HepG2 (cell line): ENCODE results near the gene JUND. TPM values are rescaled to one million over a fixed set of nuclear protein-coding genes. Genes with fewer than 3 reads are reported as not detected.

Source experiments
- CCDC6 ChIP-seq: sonication (generic); formaldehyde crosslinking; IDR thresholded peaks from 2 replicates; pipeline ENCODE4 v1.8.1; 2022; ENCODE audit warnings: mild to moderate bottlenecking, missing genetic modification reagents, moderate library complexity
- HDAC1 ChIP-seq: sonication (generic); formaldehyde crosslinking; IDR thresholded peaks from 2 replicates; pipeline ENCODE4 v1.5.1; 2020; ENCODE audit warnings: mild to moderate bottlenecking, missing genetic modification reagents
- HNRNPH1 ChIP-seq: fragments of 200-400 bp; formaldehyde crosslinking; optimal IDR thresholded peaks from 2 replicates; pipeline ENCODE3; 2017; ENCODE audit warnings: mild to moderate bottlenecking, low read depth, low read length
- KLF15 ChIP-seq: sonication (generic); formaldehyde crosslinking; IDR thresholded peaks from 2 replicates; pipeline ENCODE4 v1.8.1; 2023; ENCODE audit warnings: borderline replicate concordance, mild to moderate bottlenecking, inconsistent platforms, missing genetic modification reagents, mixed read lengths
- POLR2AphosphoS5 ChIP-seq: IDR thresholded peaks from 2 replicates; pipeline ENCODE4 v1.6.1; 2012; ENCODE audit warnings: low read depth, low read length
- REXO4 ChIP-seq: sonication (generic); formaldehyde crosslinking; IDR thresholded peaks from 2 replicates; pipeline ENCODE4 v1.8.0; 2022; ENCODE audit warnings: missing genetic modification reagents, mild to moderate bottlenecking, borderline replicate concordance
- SETDB1 ChIP-seq: sonication (generic); formaldehyde crosslinking; IDR thresholded peaks from 2 replicates; pipeline ENCODE4 v1.5.1; 2020; ENCODE audit warnings: missing genetic modification reagents, mild to moderate bottlenecking, borderline replicate concordance
- SIN3A ChIP-seq: IDR thresholded peaks from 2 replicates; pipeline ENCODE4 v1.6.1; 2011; ENCODE audit warnings: low read depth, mild to moderate bottlenecking, control low read depth, low read length, borderline replicate concordance
- TOE1 ChIP-seq: sonication (generic); formaldehyde crosslinking; IDR thresholded peaks from 2 replicates; pipeline ENCODE4 v1.4.0; 2020; ENCODE audit warnings: mild to moderate bottlenecking, missing genetic modification reagents
- ZIK1 ChIP-seq: sonication (generic); formaldehyde crosslinking; IDR thresholded peaks from 2 replicates; pipeline ENCODE4 v1.5.0; 2020; ENCODE audit warnings: mild to moderate bottlenecking, low read depth, missing genetic modification reagents, borderline replicate concordance
- ZNF235 ChIP-seq: sonication (generic); formaldehyde crosslinking; IDR thresholded peaks from 2 replicates; pipeline ENCODE4 v1.8.1; 2023; ENCODE audit warnings: mild to moderate bottlenecking, missing genetic modification reagents, borderline replicate concordance
- ZNF329 ChIP-seq: sonication (generic); formaldehyde crosslinking; IDR thresholded peaks from 2 replicates; pipeline ENCODE4 v1.9.0; 2021; ENCODE audit warnings: low read depth, mild to moderate bottlenecking, missing genetic modification reagents
- ZNF446 ChIP-seq: sonication (generic); formaldehyde crosslinking; IDR thresholded peaks from 2 replicates; pipeline ENCODE4 v1.5.0; 2020; ENCODE audit warnings: mild to moderate bottlenecking, missing genetic modification reagents
- ZNF614 ChIP-seq: IDR thresholded peaks from 2 replicates; pipeline ENCODE4 v1.6.1; 2018; ENCODE audit warnings: missing biosample characterization, missing genetic modification reagents, inconsistent platforms, borderline replicate concordance
- ZNF883 ChIP-seq: sonication (generic); formaldehyde crosslinking; IDR thresholded peaks from 2 replicates; pipeline ENCODE4 v1.5.1; 2020; ENCODE audit warnings: mild to moderate bottlenecking, missing genetic modification reagents; ENCODE audit errors: not compliant biosample characterization
- ZZZ3 ChIP-seq: sonication (generic); formaldehyde crosslinking; IDR thresholded peaks from 2 replicates; pipeline ENCODE4 v1.4.0; 2020; ENCODE audit warnings: missing genetic modification reagents, mild to moderate bottlenecking, borderline replicate concordance
- polyA plus RNA-seq, 8 experiments: library from polyadenylated mRNA; depleted of rRNA in 3 of 8; stranded (reverse) in 7 of 8; unstranded in 1 of 8; fragments of >200 nt; fragmentation: Illumina TruSeq in 4 of 8; extraction: Trizol in 4 of 8; gene quantifications; 2 replicates each; pipeline versions ENCODE4 v1.2.1 to v1.2.3, GENCODE V29; 2011 to 2016; ENCODE audit warnings: low read depth in 4 of 8, missing spikeins in 1 of 8, mixed read lengths in 1 of 8; ENCODE audit not compliant: insufficient read depth in 1 of 8
- total RNA-seq, 5 experiments: library from RNA; depleted of rRNA; stranded (reverse); fragments of >200 nt; fragmentation: Illumina TruSeq; extraction: Trizol; gene quantifications; 2 replicates each; pipeline ENCODE4 v1.2.3, GENCODE V29; 2016; ENCODE audit warnings: low read depth in 1 of 5
- TF ChIP-seq, protein P1 (sequence below): sonication (generic); formaldehyde crosslinking; IDR thresholded peaks from 2 replicates; pipeline ENCODE4 v1.9.0; 2022; ENCODE audit warnings: missing genetic modification reagents, mild to moderate bottlenecking, borderline replicate concordance
- TF ChIP-seq, protein P2 (sequence below): sonication (generic); formaldehyde crosslinking; IDR thresholded peaks from 2 replicates; pipeline ENCODE4 v1.8.1; 2022; ENCODE audit warnings: mild to moderate bottlenecking, missing genetic modification reagents
- TF ChIP-seq, protein P3 (sequence below): sonication (generic); formaldehyde crosslinking; IDR thresholded peaks from 2 replicates; pipeline ENCODE4 v1.8.0; 2022; ENCODE audit warnings: missing genetic modification reagents, mild to moderate bottlenecking, inconsistent platforms, borderline replicate concordance
- TF ChIP-seq, protein P4 (sequence below): sonication (generic); formaldehyde crosslinking; conservative IDR thresholded peaks from 2 replicates; pipeline ENCODE4 v1.8.0; 2022; ENCODE audit warnings: low read depth, missing genetic modification reagents
- TF ChIP-seq, protein P5 (sequence below): sonication (generic); formaldehyde crosslinking; IDR thresholded peaks from 2 replicates; pipeline ENCODE4 v1.9.0; 2021; ENCODE audit warnings: missing genetic modification reagents, borderline replicate concordance

The JUND gene
- total and polyA plus RNA-seq, 2 of the 13 experiments (the other 11 are each of a cell fraction or from before 2014, with no cell fraction given): 41.2 to 59.8 TPM

DNA sequence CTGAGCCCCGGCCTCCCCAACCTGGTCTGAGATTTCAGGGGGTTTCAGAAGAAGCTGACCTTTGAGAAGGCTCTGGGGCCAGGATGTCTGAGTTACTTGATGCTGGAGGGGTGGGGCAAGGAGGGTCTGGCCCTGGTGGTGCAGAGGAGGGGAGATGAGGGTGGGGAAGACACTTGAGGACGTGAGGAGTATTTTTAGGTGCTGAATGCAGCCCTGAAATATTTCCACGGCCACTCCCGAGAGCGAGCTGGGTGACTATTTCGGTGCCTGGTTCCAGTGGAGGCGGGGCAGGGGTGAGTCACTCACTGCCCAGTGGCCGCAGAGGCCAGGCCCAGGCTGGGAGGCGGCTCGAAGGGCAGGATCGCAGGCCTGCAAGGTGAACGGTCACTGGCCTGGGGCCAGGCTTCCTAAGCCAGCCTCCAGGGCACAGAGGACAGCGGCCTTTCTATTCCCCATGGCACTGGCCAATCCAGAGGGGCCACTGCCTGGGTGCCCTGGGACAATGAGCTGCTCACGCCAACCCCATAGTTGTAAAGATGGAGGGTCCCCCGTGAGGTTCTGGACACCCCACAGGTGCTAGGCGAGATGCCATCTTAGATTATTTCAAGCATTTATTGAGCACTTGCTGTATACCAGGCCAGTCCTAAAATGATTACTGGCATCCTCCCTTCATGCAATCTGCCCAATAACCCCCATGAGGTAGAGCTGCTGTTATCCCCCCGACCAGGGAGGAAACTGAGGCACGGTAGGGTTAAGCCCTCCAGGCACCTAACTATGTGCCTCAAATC, 19.7 kb upstream of the JUND start (continued):
- TF ChIP-seq, protein P1, sequence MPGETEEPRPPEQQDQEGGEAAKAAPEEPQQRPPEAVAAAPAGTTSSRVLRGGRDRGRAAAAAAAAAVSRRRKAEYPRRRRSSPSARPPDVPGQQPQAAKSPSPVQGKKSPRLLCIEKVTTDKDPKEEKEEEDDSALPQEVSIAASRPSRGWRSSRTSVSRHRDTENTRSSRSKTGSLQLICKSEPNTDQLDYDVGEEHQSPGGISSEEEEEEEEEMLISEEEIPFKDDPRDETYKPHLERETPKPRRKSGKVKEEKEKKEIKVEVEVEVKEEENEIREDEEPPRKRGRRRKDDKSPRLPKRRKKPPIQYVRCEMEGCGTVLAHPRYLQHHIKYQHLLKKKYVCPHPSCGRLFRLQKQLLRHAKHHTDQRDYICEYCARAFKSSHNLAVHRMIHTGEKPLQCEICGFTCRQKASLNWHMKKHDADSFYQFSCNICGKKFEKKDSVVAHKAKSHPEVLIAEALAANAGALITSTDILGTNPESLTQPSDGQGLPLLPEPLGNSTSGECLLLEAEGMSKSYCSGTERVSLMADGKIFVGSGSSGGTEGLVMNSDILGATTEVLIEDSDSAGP (CRISPR knock-in tag): peak; percentile 55; the same call in 1 of the 2 replicates
- TF ChIP-seq ZNF446 (CRISPR knock-in tag): no peak
- no peak for TF ChIP-seq REXO4 (CRISPR knock-in tag)
- TF ChIP-seq ZNF614 (CRISPR knock-in tag): no peak
- TF ChIP-seq, protein P2, sequence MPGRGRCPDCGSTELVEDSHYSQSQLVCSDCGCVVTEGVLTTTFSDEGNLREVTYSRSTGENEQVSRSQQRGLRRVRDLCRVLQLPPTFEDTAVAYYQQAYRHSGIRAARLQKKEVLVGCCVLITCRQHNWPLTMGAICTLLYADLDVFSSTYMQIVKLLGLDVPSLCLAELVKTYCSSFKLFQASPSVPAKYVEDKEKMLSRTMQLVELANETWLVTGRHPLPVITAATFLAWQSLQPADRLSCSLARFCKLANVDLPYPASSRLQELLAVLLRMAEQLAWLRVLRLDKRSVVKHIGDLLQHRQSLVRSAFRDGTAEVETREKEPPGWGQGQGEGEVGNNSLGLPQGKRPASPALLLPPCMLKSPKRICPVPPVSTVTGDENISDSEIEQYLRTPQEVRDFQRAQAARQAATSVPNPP (CRISPR knock-in tag): no peak
- TF ChIP-seq HNRNPH1: no peak
- TF ChIP-seq ZZZ3 (CRISPR knock-in tag): no peak
- no peak for TF ChIP-seq ZIK1 (CRISPR knock-in tag)
- TF ChIP-seq HDAC1: peak; percentile 75; the same call in 1 of the 2 replicates
- TF ChIP-seq SIN3A: no peak
- TF ChIP-seq TOE1: no peak
- TF ChIP-seq KLF15 (CRISPR knock-in tag): no peak
- TF ChIP-seq, protein P3, sequence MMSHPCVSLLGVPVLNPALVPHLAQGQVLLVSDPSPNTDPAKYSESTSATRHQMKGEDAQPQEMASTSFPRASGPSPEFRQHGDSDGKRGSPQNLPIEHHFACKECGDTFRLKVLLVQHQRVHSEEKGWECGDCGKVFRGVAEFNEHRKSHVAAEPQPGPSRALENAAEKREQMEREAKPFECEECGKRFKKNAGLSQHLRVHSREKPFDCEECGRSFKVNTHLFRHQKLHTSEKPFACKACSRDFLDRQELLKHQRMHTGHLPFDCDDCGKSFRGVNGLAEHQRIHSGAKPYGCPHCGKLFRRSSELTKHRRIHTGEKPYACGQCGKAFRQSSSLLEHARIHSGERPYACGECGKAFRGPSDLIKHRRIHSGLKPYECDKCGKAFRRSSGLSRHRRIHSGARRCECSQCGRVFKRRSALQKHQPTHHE (CRISPR knock-in tag): no peak
- TF ChIP-seq, protein P4, sequence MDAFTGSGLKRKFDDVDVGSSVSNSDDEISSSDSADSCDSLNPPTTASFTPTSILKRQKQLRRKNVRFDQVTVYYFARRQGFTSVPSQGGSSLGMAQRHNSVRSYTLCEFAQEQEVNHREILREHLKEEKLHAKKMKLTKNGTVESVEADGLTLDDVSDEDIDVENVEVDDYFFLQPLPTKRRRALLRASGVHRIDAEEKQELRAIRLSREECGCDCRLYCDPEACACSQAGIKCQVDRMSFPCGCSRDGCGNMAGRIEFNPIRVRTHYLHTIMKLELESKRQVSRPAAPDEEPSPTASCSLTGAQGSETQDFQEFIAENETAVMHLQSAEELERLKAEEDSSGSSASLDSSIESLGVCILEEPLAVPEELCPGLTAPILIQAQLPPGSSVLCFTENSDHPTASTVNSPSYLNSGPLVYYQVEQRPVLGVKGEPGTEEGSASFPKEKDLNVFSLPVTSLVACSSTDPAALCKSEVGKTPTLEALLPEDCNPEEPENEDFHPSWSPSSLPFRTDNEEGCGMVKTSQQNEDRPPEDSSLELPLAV: no peak
- TF ChIP-seq ZNF235 (CRISPR knock-in tag): no peak
- TF ChIP-seq, protein P5, sequence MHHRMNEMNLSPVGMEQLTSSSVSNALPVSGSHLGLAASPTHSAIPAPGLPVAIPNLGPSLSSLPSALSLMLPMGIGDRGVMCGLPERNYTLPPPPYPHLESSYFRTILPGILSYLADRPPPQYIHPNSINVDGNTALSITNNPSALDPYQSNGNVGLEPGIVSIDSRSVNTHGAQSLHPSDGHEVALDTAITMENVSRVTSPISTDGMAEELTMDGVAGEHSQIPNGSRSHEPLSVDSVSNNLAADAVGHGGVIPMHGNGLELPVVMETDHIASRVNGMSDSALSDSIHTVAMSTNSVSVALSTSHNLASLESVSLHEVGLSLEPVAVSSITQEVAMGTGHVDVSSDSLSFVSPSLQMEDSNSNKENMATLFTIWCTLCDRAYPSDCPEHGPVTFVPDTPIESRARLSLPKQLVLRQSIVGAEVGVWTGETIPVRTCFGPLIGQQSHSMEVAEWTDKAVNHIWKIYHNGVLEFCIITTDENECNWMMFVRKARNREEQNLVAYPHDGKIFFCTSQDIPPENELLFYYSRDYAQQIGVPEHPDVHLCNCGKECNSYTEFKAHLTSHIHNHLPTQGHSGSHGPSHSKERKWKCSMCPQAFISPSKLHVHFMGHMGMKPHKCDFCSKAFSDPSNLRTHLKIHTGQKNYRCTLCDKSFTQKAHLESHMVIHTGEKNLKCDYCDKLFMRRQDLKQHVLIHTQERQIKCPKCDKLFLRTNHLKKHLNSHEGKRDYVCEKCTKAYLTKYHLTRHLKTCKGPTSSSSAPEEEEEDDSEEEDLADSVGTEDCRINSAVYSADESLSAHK (CRISPR knock-in tag): no peak
- no peak for TF ChIP-seq POLR2AphosphoS5
- no peak for TF ChIP-seq CCDC6 (CRISPR knock-in tag)
- TF ChIP-seq SETDB1 (CRISPR knock-in tag): no peak
- TF ChIP-seq ZNF883 (CRISPR knock-in tag): no peak
- TF ChIP-seq ZNF329 (CRISPR knock-in tag): no peak
